K562 (cell line): ENCODE results near the gene FAM180B.

ENCODE experiments used
- CCNT2 ChIP-seq: IDR thresholded peaks from 2 replicates; pipeline ENCODE4 v1.6.1; 2011; ENCODE audit warnings: borderline replicate concordance, low read depth, mild to moderate bottlenecking, moderate library complexity, mixed read lengths, low read length; ENCODE audit not compliant: insufficient read length; ENCODE audit errors: extremely low read depth
- CTCF ChIP-seq, 3 experiments: IDR thresholded peaks in 2 of 3; conservative IDR thresholded peaks in 1 of 3; 2 replicates each; pipeline ENCODE4 v1.5.1; 2011 to 2012; ENCODE audit warnings: low read length in 3 of 3, mild to moderate bottlenecking in 3 of 3, control low read depth in 2 of 3, improper control_type of control experiment in 1 of 3, inconsistent platforms in 1 of 3, low read depth in 1 of 3, mixed read lengths in 1 of 3, moderate library complexity in 1 of 3; ENCODE audit not compliant: insufficient read depth in 2 of 3
- MAX ChIP-seq: sonication (generic); formaldehyde crosslinking; IDR thresholded peaks from 2 replicates; pipeline ENCODE4 v1.9.0; 2022; ENCODE audit warnings: mild to moderate bottlenecking, missing genetic modification reagents
- SMARCC2 ChIP-seq: fragments of 450-650 bp; IDR thresholded peaks from 2 replicates; pipeline ENCODE4 v1.6.1; 2017; ENCODE audit warnings: antibody characterized with exemption, moderate library complexity, mild to moderate bottlenecking, low read depth
- ZBTB12 ChIP-seq: fragments of 250-450 bp; sonication (Bioruptor Pico); IDR thresholded peaks from 2 replicates; pipeline ENCODE4 v1.4.0; 2020

GRCh38 chr11:47617417-47617809 is 30.9 kb downstream of the FAM180B start:
- TF ChIP-seq MAX (CRISPR knock-in tag) (no peak), CCNT2 (no peak), ZBTB12 (no peak), SMARCC2 (no peak), CTCF (IDR thresholded peaks at IDR 0.05 in 2 of 3, conservative IDR thresholded peaks at IDR 0.05 in 1 of 3; ENCODE audit: insufficient read depth in 2 of 3, low read depth in 1 of 3, low read length in 3 of 3) (no peak)
